Measurements from ENCODE around the gene APOD.
A peak's percentile ranks its signal among the peaks of the same experiment; 100 is the strongest.

APOD gene

DNA sequence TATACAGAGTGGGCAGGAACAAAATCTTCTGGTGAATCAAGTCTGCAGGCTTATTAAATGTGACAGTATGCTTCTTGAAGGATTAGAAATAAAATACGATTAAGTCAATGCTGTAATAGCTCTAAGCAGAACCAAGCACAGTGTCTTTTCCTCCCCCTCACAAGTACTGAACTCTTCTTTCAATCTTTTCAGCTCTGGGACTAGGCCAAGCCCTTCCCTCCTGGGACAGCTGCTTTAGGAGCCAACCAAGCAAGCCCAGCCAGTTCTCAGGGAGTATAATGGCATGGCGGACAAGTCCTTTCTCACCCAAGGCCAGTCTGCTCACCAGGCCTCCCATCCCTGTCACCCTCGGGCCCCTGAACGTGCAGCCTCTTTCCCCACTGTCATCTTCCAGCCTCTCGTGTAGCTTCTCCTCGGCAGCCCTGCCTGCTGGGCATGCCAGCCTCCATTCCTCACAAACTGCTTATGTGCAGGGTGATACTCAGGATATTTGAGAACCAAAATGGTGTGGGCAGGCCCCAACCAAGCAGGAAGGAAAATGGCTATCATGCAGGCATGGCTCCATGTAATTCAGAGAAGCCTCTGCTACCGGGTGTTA lies 32.3 kb downstream of the APOD start:
- DNase-seq, result no peak

DNA sequence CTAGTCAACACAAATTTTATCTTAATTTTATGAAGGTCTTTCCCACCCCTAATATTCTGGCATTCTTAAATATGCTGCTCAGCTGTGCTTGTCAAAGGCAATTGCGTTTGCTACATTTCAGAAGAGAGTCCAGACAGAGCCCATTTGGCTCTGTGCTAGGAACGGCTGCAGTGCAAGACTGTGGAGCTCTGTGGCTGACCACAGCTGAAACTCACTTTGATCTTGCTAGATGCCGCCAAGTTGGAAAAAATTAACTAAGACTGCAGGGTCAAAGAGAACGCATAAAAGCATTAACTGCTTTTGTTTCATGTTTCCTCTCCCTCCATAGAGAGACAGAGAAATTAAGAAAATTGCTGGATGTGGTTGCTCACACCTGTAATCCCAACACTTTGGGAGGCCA lies 33.0 kb downstream of the APOD start:
- DNase-seq, result no peak

DNA sequence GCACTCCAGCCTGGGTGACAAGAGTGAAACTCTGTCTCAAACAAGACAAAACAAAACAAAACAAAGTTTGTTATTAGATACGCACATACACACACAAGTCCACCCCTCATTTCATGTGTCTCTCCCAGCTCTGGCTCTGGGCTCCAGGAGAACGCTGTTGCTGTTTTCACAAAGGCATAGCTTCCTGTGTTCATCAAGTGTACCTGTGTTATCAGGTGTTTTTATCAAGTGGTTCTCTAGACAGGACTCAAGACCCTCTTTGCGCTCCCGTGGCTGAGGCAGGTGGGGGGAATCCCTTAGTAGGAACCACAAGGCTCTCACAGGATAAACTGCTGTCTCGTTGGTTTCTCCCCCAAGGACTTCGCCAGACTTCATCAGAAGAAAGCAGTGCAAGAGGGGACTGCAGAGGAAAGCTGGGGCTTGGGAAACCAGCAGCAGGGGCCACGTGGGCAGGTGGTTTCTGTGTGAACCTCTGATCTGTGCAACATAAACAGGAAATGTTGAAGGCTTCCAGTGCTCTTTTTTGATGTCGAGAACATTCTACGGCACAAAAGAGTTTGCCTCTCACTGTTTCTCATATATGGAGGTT lies 33.7 kb downstream of the APOD start:
- no peak for DNase-seq

DNA sequence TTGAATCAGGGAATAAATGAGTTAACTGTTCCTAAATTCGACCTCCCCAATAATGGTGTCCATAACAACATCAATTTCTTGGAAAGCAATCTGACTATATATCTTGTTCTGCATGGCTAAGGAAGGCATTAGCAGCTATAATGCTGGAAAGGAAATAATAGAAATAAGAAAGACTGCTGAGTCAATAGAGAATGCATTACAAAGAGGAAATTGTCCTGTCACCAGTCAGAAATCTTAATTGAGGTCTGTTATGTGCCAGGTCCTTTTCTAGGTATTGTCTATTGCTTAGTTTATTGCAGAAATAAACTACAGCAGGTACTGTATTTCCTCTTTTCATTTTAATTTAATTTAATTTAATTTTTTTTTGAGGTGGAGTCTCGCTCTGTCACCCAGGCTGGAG lies 34.8 kb downstream of the APOD start:
- no peak for DNase-seq

DNA sequence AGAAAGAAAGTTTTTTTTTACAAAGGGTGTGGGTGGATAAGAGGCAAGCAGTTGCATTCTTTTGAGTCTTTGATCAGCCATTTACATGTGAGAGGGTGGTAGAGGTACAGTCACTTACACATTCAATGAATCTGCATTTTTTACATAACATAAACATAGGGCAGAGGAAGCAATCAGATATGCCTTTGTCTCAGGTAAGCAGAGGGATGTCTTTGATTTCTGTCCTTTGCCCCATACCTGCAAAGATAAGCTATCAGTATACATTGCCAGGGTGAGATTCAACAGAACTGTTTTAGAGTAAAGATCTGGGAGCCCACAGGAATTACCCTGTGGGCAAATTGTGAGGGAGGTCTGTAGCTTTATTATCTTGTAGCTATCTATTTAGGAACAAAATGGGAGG lies 35.2 kb downstream of the APOD start:
- DNase-seq, result no peak

DNA sequence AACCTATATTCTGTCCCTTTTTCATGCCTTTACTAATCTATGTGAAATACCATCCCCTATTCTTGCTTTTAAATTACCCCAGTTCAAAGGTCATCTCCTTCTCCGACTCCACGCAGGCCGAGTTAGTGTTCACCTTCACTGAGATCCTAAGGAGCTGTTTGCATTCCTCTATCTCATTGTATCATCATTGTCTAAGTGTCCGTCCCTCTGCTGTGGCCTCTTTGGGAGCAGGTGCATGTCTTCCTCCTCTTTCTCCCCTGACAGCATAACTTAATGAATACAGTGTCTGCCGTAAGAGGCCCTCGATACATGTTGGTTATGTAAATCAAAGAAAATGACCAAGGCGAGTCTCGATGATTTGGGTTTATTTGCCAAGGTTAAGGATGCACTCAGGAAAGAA lies 35.7 kb downstream of the APOD start:
- no peak for DNase-seq

DNA sequence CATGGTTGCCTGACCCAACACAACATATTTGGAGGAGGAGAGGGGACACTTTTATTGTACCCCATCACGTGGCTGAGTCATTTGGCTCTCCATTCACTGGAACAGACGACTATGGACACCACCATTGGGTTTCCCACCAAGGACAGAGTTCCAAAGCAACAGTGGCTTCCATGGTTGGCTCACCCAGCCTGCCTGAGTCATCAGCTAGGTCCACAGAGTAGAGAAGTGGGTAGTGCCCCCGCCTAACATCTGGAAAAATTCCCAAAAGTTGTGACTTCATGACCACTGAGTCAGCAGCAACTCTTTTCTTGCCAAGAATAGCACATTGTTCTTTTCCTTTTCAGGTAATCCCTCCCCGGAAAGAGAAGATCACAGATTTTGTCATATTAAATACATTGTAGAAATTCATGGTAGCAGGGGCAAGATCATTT lies 37.6 kb downstream of the APOD start:
- DNase-seq, result no peak

DNA sequence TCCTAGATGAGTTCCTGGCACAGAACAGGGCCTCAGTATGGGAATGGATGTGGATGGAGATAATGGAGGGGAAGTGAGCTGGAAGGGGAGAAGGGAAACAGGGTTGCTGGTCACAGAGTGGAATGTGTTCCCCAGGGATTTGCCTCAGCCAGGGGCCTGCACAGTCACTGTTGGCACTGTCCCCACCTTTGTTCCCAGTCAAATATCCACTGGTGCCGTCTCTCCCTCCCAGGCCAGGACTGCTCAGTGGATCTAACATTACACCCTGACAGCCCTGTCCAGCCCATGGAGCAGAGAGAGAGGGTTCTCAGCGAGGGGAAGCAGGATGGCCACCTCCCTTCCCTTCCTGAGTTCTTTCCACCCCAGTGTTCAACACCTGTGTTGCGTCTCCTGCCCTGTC lies 39.1 kb downstream of the APOD start:
- no peak for DNase-seq

DNA sequence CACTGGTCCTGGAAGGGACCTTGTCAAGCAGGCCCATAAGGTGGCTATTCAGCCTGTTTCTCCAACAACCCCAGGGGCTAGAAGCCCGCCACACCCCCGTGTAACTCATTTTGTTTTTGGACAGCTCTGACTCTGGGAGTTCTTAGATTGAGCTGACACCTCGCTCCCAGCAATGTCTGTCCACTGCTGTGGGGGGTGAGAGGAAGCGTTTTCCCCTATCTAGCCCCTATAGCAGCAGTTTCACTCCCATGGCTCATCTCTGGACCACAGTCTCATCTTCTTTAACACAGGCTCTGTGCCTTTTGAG lies 39.6 kb downstream of the APOD start:
- DNase-seq, result no peak

DNA sequence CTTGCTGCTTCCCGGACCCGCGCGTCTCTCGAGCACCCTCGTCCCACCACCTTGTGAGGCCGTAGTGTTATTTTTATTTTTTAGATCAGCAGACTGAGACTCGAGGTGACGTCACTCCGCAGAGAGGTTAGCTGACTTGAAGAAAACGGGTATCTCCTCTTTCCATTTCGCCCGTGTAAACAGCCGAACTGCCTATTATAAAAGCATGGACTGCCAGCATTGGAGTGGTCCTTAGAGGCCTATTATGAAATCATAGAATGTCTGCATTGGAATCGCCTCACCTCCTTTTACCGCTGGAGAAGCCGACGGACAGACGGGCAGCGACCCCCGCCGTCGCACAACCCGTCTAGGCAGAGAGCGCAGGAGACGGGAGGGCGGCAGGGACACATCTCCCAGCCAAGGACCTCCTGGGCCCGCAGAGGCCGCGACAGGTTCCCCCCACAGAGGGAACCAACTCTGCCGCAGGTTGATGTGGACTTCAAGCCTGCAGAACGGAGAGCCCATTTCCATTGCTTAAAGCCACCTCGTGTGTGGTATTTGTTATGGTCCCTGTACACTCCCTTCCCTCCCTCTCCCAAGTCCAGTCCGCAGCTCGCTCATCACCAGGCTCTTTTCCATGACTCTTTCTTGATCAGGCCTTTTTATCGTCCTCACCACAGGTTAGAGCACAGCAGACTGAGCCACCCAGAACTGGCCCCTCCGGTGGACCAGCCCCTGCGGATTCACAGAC lies 40.1 kb downstream of the APOD start:
- no peak for DNase-seq

DNA sequence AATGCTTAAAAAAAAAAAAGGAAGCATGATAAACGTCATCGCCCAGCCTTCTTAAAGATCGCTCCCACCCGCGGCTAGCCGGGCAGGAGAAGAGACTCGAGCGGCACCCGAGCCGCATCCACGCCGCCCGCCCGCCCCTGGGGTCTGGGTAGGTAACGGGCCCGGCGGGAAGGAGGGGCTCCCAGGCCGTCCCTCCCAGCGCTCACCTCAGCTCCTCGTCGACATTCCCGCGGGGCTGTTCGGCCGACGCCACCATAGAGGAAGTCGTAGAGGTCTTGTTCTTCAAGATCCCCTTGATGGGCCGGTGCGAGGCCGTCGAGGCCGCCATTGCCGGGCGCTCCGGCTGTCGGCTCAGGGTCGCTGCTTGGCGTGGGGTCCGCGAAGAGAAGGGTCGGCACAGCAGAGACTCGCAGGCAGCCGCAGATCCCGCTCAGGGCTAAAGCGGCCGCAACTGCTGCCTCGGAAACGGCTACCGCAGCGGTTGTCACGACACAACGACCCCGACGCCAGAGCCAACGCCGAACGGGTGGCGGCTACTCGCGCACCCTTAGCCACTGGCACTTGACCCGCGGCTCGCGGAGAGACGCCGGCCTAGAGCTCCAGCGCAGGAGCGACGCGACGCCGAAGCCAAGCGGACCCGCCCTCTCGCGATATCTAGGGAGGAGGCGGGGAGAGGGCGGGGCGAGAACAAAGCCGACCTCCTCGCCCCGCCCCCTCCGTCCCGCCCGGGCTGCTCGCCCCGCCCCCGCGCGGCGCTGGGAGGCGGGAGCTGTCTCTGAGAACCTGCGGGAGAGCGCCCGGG lies 40.8 kb downstream of the APOD start, which contains the start of gene PPP1R2:
PPP1R2 (minus strand) TSS at position 628 of the 802 bp plus-strand sequence; CDS start at position 328, 300 bp downstream.
- peak; percentile 82 for DNase-seq

DNA sequence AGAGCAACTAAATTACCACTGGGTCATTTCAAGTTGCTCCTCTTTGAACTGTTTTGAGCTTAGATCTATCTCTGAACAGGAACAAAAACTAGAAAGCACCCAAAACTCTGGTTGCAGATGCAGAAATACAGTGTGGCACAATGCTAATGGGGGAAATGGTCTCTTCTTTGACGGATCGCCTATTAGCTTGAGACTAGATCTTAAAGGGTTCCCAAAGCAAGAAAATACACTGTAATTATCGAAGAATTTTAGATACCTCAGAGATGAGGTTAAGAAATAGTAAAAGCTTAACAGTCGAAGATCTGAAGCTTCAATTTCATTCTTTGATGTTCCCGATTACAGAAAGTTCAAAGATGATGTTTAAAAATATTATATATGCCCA lies 41.4 kb downstream of the APOD start:
- DNase-seq, result no peak

DNA sequence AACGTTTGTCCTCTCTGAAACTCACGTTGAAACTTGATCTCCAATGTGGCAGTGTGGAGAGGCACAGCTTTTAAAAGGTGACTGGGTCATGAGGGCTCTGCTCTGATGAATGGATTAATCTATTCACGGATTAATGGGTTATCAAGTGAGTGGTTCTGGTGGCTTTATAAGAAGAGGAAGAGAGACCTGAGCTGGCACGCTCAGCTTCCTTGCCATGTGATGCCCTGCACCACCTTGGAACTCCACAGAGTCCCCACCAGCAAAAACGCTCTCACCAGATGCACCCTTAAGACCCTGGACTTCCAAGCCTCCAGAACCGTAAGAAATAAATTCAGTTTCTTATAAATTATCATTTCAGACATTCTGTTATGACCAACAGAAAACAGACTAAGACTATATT lies 43.2 kb downstream of the APOD start:
- DNase-seq, result no peak

DNA sequence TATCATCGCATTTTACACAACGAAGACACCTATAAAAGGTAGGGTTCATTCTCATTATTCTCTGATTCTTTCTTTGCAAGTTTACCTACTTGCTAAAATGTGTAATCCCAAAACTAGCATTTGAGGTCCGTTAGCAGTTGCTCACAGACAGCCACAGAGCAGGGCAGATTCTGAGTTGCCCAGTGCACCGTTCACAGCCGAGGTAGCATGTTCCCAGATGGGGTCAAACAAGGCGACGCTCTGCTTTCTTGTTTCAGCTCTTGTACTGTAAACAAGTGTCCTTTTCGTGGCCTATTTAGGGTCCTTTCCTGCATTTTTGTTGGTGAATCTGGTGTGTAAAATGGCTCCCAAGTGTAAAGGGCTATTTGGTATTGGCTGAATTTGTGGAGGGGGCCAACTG lies 43.7 kb downstream of the APOD start:
- no peak for DNase-seq

DNA sequence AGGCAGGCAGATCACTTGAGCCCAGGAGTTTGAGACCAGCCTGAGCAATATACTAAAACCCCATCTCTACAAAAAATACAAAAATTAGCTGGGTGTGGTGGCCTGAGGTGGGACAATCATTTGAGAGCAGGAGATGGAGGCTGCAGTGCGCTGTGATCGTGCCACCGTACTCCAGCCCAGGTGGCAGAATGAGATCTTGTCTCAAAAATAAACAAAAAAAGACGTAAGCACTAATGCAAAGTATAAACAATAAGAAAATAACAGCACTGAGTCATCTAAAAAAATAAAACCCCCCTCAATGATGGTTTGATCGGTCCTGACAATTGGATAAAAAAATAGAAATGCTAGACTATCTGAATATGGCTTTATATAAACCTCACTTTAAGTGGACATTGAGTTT lies 44.3 kb downstream of the APOD start:
- no peak for DNase-seq

DNA sequence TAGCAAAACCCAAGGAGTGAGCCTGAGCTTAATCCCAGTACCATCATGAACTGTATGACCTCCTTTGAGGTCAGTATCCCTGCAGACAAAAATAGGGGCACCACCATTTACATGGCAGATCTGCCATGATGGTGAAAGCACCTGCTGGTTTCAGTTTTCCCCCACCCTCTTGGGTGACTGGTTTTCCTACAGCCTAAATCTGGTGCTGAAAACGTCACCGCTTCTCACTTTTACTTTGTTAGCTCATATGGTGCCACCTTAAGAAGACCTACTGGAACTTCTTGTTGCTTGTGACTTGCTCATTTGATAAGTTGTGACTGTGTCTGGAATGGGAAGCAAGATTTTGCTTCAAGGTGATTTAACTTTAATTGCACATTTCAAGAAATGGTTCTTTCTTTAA lies 45.7 kb downstream of the APOD start:
- no peak for DNase-seq

DNA sequence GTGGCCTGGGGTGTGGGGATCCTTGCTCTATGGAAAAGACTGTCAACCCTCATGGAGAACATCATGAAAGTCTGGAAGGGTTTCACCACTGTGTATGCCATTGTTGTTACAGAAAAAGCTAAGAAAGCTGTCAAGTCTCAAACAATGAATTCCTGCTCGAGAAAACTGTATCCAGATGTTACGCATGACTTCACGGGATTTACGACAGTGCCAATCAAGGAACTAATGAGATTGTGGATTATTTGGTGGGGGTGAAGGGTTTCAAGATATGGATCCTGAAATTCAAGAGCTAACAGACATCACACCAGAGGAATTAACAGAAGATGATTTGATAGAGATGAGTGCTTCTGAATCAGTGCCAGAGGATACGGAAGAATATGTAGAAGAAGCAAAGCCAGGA lies 48.4 kb downstream of the APOD start:
- DNase-seq, result no peak

DNA sequence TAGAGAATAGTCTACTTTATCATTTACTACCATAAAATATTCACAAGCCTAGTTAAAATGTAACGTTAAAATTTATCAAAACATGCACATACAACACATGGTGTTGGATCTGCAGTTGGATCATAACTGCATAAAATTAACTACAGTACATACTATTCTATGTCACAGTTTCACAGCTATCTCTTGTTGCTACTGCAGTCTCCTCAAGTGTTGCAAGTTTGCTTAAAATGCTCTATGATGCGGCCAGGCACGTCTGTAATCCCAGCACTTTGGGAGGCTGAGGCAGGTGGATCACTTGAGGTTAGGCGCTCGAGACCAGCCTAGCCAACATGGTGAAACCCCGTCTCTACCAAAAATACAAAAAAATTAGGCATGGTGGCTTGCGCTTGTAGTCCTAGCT lies 50.9 kb downstream of the APOD start:
- no peak for DNase-seq

DNA sequence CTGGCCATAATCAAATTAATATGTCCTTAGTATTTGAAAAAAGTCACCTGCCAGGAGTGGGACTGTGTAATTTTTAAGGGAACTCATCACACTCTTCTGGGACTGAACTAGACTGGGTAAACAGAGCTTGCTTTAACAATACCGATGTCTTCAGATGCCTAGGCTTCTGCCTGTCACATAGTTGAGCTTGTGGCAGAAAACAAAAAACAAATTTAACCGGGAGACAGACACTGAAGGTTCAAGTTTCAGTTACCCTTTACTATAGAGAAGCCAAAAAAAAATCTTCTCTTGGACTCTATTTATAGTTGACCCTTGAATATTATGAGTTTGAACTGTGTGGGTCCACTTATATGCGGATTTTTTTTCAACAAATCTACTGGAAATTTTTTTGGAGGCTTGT lies 51.4 kb downstream of the APOD start:
- DNase-seq, result no peak

DNA sequence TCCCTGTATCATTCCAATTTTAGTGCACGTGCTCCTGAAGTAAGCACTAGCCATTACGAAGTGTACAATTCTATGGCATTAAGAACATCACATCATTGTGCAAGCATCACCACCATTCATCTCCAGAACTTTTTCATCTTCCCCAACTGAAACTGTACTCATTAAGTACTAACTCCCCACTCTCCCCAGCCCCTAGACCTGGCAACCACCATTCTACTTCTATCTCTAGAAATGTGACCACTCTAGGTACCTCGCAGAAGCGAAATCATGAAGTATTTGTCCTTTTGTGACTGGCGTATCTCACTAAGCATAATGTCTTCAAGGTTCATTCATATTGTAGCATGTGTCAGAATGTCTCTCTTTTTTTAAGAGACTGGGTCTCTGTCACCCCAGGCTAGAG lies 52.1 kb downstream of the APOD start:
- DNase-seq, result no peak

DNA sequence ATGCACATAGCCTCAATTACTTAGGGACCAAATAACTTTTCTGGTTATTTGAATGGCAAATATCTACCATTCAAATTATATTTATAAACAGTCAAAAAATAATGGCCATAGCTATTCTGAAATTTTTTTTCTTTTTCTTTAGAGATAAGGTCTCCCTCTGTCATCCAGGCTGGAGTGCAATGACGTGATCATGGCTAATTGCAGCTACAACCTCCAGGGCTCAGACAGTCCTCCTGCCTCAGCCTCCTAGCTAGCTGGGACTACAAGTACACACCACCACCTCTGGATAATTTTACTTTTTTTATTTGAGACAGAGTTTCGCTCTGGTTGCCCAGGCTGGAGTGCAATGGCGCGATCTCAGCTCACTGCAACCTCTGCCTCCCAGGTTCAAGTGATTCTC lies 57.2 kb downstream of the APOD start:
- DNase-seq, result no peak

DNA sequence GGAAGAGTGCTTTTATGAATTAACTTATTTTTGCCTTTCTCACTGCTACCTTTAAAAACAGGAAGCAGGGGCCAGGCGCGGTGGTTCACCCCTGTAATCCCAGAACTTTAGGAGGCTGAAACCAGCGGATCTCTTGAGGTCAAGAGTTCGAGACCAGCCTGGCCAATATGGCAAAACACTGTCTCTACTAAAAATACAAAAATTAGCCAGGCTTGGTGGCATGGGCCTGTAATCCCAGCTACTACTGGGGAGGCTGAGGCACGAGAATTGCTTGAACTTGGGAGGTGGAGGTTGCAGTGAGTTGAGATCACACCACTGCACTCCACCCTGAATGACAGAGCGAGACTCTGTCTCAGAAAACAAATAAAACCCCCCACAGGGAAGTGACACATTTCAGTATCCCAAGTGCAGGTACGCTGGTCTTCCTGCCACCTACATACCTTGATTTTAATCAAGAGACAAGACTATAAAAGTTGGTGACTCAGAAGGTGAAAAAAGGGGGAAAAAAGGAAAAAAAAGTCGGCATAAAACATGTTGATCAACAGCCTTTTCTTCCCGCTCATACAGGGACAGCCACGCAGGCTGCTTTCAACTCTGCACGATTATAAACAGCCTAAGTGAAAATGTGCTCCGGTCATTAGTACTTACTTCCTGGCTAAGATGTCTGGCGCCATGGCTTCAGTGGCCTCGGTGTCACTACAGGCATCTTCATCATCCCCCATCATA lies 59.4 kb downstream of the APOD start:
- no peak for DNase-seq
